Smooth muscle cell (in vitro differentiated cells): Measurements from ENCODE around the gene HRH1. TPM values are rescaled to one million over a fixed set of nuclear protein-coding genes. Genes with fewer than 3 reads are reported as not detected.

Source experiments
- DNase-seq: peaks from one replicate; lab custom pipeline; 2025; ENCODE audit not compliant: unreplicated experiment; lab: John Stamatoyannopoulos, UW
- H2AFZ ChIP-seq: fragments of 200-600 bp; sonication (generic); 2 replicates; pipeline ENCODE4 v1.6.0; 2016; ENCODE audit warnings: antibody characterized with exemption, low read depth, mild to moderate bottlenecking
- H3F3A ChIP-seq: fragments of 200-600 bp; sonication (generic); 2 replicates; pipeline ENCODE4 v1.6.0; 2017; ENCODE audit warnings: antibody characterized with exemption, low read depth
- H3K27ac ChIP-seq: fragments of 200-600 bp; sonication (generic); 2 replicates; pipeline ENCODE4 v1.5.1; 2016; ENCODE audit warnings: low read depth, mild to moderate bottlenecking
- H3K27me3 ChIP-seq: fragments of 200-600 bp; sonication (generic); 2 replicates; pipeline ENCODE4 v1.6.1; 2016; ENCODE audit warnings: low read depth, mild to moderate bottlenecking
- H3K36me3 ChIP-seq: fragments of 200-600 bp; sonication (generic); 2 replicates; pipeline ENCODE4 v1.5.1; 2016; ENCODE audit warnings: low read depth
- H3K4me1 ChIP-seq: fragments of 200-600 bp; sonication (generic); 2 replicates; pipeline ENCODE4 v1.5.1; 2016; ENCODE audit warnings: low read depth
- H3K4me2 ChIP-seq: fragments of 200-600 bp; sonication (generic); 2 replicates; pipeline ENCODE4 v1.6.0; 2016; ENCODE audit warnings: mild to moderate bottlenecking
- H3K4me3 ChIP-seq: fragments of 200-600 bp; sonication (generic); 2 replicates; pipeline ENCODE4 v1.5.1; 2016; ENCODE audit warnings: mild to moderate bottlenecking
- H3K79me2 ChIP-seq: fragments of 200-600 bp; sonication (generic); 2 replicates; pipeline ENCODE4 v1.6.0; 2016; ENCODE audit warnings: low read depth, mild to moderate bottlenecking
- H3K9ac ChIP-seq: fragments of 200-600 bp; sonication (generic); 2 replicates; pipeline ENCODE4 v1.6.0; 2016; ENCODE audit warnings: low read depth
- H3K9me3 ChIP-seq: fragments of 200-600 bp; sonication (generic); replicated peaks from 2 replicates; pipeline ENCODE4 v1.5.1; 2016; ENCODE audit warnings: low read depth
- H4K20me1 ChIP-seq: fragments of 200-600 bp; sonication (generic); 2 replicates; pipeline ENCODE4 v1.6.0; 2016; ENCODE audit warnings: low read depth
- CTCF ChIP-seq: fragments of 200-600 bp; sonication (generic); IDR thresholded peaks from 2 replicates; pipeline ENCODE4 v1.5.1; 2017; ENCODE audit warnings: borderline replicate concordance, mild to moderate bottlenecking, antibody characterized with exemption; ENCODE audit not compliant: insufficient read depth, poor library complexity, severe bottlenecking
- WGBS: methylation state at CpG from one replicate; pipeline ENCODE4 v1.1.7; 2016; ENCODE audit warnings: low lambda C conversion rate; 5-methylcytosine and 5-hydroxymethylcytosine counted together
- polyA plus RNA-seq: library from polyadenylated mRNA; unstranded; fragments of >200 nt; fragmentation: Nextera tagmentation; extraction: Ambion mirVana; gene quantifications from 2 replicates; pipeline ENCODE4 v1.2.1, GENCODE V29; 2016
- total RNA-seq: library from RNA; depleted of rRNA; stranded (reverse); fragments of >200 nt; gene quantifications from 2 replicates; pipeline ENCODE4 v1.2.3, GENCODE V29; 2014

The HRH1 gene
- total and polyA plus RNA-seq, 2 experiments from 2014 or later: 7.3 to 9.9 TPM

GRCh38 chr3:11154953-11155325 is 646 bp downstream of the HRH1 start:
- no peak overlapping the region for H3K27ac ChIP-seq
- H4K20me1 ChIP-seq: no peaks in the 10 kb centered on the region
- H3K79me2 ChIP-seq: no peaks in the 10 kb centered on the region
- DNase-seq: no peak
- peaks cover 17% of the 10 kb centered on the region for H3K27me3 ChIP-seq
- H3F3A ChIP-seq: peaks cover 9% of the 10 kb centered on the region
- no peaks in the 10 kb centered on the region for H3K36me3 ChIP-seq
- H3K9ac ChIP-seq: no peak overlapping the region
- H3K4me1 ChIP-seq: peaks cover 6% of the 10 kb centered on the region
- no peaks in the 10 kb centered on the region for H3K9me3 ChIP-seq
- TF ChIP-seq CTCF: no peak
- peak overlapping the region; percentile 86 for H3K4me2 ChIP-seq
- peak overlapping the region; percentile 68 for H2AFZ ChIP-seq
- peak overlapping the region; percentile 64 for H3K4me3 ChIP-seq
- 10% methylated on average over 10 of the region's 10 CpGs for WGBS

GRCh38 chr3:11155341-11156025 is 1.2 kb downstream of the HRH1 start:
- no peaks in the 10 kb centered on the region for H4K20me1 ChIP-seq
- peaks cover 9% of the 10 kb centered on the region for H3F3A ChIP-seq
- no peaks in the 10 kb centered on the region for H3K79me2 ChIP-seq
- no peak overlapping the region for H3K9ac ChIP-seq
- peak overlapping the region; percentile 64 for H3K4me3 ChIP-seq
- H3K4me2 ChIP-seq: peak overlapping the region; percentile 86
- H3K4me1 ChIP-seq: peaks cover 6% of the 10 kb centered on the region
- 7% methylated on average over 8 of the region's 8 CpGs for WGBS
- peak overlapping the region; percentile 68 for H2AFZ ChIP-seq
- H3K27me3 ChIP-seq: peaks cover 17% of the 10 kb centered on the region
- no peak overlapping the region for H3K27ac ChIP-seq
- H3K36me3 ChIP-seq: no peaks in the 10 kb centered on the region
- no peaks in the 10 kb centered on the region for H3K9me3 ChIP-seq
- TF ChIP-seq CTCF: peak; percentile 63
- peak; percentile 31 for DNase-seq

GRCh38 chr3:11156026-11156410 is 1.7 kb downstream of the HRH1 start:
- no peak for TF ChIP-seq CTCF
- Histone ChIP-seq H3K4me2 (no peak overlapping the region), H2AFZ (no peak overlapping the region), H3K79me2 (no peaks in the 10 kb centered on the region), H3K9me3 (no peaks in the 10 kb centered on the region), H3K27me3 (peaks cover 17% of the 10 kb centered on the region), H3K4me1 (peaks cover 6% of the 10 kb centered on the region), H3K4me3 (no peak overlapping the region), H4K20me1 (no peaks in the 10 kb centered on the region), H3K36me3 (no peaks in the 10 kb centered on the region), H3K9ac (no peak overlapping the region), H3K27ac (no peak overlapping the region), H3F3A (peaks cover 9% of the 10 kb centered on the region)
- no peak for DNase-seq
- WGBS: 80% methylated on average over 4 of the region's 4 CpGs

GRCh38 chr3:11157421-11157820 is 3.1 kb downstream of the HRH1 start:
- Histone ChIP-seq H3F3A (peaks cover 9% of the 10 kb centered on the region), H3K4me2 (no peak overlapping the region), H2AFZ (no peak overlapping the region), H3K9ac (no peak overlapping the region), H3K27me3 (peaks cover 17% of the 10 kb centered on the region), H3K4me1 (peaks cover 6% of the 10 kb centered on the region), H3K9me3 (no peaks in the 10 kb centered on the region), H3K79me2 (no peaks in the 10 kb centered on the region), H4K20me1 (peaks cover 1% of the 10 kb centered on the region), H3K27ac (no peak overlapping the region), H3K4me3 (no peak overlapping the region), H3K36me3 (no peaks in the 10 kb centered on the region)
- 80% methylated on average over 7 of the region's 7 CpGs for WGBS
- DNase-seq: no peak
- TF ChIP-seq CTCF: no peak
